Activated gamma-delta T cell treated with anti-CD3 and anti-CD28 coated beads, Interleukin-2, amount 50 U/mL, for 16 hours (primary cell): ENCODE measurements around the gene MUC2.

Experiments used
- DNase-seq: peaks from one replicate; pipeline ENCODE4 v3.0.0-alpha.2; 2020; ENCODE audit warnings: low read depth

The MUC2 gene

DNA sequence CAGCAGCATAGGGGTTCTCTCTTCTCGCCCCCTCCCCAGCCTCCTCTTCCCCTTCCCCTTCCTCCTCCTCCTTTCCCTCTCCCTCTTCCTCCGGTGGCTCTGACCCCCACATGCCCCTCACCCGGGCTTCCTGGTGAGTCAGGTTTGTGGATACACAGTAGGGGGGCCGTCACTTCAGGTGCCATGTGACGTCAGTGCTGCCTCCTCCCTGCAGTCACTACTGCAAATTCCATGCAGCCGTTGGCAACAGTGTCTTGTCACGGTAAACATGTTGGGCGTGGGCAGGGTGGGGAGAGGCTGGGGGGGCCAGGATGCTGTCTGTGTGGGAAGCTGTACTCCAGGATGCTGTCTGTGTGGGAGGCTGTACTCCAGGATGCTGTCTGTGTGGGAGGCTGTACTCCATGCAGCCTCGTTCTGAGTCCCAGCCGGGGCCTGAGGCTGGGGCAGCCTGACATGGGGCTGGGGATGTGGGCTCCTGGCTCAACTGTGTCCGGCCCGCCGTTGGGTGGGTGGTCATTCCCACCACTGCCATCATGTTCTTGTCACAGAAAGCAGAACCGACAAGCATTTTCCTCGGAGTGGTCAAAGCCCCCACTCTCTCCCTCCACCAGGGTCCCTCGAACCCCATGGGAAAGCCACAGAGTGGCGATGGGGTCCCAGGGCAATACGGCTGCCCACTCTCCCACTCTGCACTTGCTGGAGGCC lies 2.4 kb upstream of the MUC2 start:
- DNase-seq, result no peak

DNA sequence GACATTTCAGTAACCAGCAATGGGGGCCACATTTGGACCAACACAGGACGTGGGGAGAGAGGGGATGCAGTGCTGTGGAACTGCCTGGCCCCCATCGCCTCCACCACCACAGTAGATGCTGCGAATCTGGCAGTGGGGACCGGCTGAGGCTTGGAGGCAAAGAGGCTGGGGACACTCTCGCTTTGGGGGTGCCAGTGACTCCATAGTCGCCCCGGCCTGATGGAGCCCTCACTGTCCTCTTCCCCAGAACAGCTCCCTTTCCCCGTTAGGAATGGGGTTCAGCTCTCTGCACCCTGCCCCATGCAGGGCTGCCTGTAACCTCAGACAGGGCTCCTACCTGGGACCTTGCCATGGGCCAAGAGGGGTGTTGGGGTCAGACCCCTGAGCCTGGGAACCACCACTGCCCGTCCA lies 1.8 kb upstream of the MUC2 start:
- DNase-seq, result no peak

DNA sequence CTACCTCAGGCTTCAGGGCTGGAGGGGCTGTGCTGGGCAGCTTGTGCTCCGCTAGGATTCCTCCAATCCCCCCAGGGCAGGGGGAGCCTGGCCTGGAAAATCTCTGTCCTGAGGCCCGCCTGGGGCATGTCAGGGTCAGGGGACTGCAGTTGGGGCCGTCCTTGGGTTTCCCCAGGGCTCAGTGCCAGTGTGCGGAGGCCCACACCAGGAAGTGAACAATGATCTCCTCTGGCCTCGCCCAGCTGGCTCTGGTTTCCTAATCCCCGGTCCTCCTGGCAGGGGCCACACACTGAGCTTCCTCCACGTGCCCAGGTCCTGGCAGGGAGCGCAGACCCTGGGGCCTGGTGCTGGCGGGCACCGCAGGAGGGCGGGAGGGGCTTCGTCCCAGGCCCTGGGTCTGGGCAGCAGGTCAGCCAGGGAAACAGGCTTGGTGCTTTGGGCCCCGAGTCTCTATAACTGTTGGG lies 1.4 kb upstream of the MUC2 start:
- DNase-seq, result no peak

DNA sequence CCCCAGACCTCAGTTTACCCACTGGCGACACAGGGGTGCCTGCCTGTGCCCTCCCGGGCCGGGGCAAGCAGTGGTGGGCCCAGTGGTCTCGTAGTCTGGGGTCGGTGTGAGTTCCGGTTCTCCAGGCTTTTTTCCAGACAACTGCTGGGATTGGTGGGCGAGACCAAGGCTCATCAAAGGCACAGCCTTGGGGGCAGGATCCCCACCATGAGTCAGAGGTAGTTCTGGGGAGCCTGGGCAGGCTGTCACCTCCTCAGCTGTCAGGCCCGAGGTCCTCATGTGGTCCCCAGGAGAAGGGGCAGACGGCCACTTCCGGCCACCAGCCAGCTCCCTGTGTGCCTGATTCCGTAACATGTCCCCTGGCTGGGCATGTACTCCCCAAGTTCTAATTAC lies 827 bp upstream of the MUC2 start:
- no peak for DNase-seq

DNA sequence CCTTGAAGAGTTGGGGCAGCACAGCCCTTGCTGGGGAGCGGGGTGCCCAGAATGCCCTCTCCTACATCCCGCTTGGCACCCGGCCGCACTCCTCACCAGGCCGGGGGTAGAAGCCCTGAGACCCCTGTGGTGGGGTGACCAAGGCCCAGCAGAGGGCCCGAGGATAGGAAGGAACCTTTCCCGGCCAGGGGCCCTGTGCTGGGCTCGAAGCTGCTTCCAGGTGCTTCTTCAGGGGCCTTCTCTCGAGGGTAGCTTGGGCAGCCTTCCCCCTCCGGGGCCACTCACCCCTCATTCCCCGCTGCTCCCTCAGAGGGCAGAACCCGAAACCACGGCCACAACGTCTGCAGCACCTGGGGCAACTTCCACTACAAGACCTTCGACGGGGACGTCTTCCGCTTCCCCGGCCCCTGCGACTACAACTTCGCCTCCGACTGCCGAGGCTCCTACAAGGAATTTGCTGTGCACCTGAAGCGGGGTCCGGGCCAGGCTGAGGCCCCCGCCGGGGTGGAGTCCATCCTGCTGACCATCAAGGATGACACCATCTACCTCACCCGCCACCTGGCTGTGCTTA lies 752 bp downstream of the MUC2 start:
- no peak for DNase-seq

DNA sequence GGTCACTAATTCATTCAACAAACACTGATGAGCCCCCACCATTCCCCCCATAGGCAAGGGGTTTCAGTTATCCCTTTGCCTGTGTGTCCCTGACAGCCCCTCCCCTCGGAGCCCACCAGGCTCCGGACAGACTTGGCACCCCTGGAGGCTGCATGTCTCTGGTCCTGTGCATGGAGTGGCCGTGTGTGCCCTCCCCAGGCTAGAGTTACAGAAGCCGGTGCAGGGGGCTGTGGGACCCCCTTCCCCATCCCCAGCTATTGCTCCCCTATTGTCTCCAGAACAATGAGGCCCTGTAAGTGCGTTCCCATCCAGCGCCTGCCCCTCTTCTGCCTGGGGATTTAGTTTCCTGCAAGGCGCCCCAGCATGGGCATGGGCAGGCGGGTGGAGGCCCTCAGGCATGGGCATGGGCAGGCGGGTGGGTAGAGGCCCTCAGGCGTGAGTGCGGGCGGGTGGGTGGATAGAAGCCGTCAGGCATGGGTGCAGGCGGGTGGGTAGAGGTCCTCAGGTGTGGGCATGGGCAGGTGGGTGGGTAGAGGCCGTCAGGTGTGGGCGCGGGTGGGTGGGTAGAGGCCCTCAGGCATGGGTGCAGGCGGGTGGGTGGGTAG lies 1.5 kb downstream of the MUC2 start:
- no peak for DNase-seq

DNA sequence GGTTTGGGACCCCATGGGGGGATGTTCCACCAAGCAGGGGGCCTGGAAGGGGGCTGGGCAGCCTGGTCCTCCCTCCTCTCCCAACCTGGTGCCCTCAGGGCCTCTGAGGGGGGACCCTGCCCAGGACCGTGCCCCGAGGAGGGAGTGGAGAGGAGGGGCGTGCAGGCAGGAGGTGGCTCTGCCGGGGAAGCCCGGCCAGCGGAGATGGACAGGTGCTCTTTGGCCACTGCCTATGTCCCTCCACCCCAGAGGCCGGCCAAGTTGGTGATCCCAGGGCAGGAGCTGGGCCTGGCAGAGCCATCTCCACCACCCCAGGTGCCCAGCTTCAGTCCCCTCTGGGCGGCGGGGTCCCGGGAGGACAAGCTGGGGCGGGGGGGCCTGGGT lies 2.4 kb downstream of the MUC2 start:
- DNase-seq, result no peak

DNA sequence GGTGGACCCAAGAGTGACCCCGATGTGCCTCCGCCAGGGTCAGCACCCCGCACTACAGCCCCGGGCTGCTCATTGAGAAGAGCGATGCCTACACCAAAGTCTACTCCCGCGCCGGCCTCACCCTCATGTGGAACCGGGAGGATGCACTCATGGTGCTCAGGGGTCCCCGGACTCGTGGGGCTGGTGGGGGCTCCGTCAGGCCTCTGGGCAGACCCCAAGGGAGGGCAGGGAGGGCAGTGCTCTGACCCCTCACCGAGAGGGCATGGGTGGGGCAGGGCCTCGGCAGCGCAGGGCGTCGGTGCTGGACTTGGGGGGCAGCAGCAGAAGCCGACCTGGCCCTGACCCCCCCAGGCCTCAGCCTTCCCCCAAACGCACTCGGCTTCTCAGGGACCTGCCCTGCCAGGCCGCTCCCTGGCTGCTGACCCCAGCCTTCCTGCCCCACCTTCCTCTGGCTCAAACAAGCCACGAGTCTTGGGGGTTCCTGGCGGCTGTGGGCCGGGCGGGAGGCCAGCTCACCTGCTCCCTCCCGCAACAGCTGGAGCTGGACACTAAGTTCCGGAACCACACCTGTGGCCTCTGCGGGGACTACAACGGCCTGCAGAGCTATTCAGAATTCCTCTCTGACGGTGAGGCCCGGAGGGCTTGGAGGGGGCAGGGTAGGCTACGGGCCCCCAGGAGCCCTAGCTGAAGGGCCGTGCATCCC lies 2.9 kb downstream of the MUC2 start:
- DNase-seq, result no peak

DNA sequence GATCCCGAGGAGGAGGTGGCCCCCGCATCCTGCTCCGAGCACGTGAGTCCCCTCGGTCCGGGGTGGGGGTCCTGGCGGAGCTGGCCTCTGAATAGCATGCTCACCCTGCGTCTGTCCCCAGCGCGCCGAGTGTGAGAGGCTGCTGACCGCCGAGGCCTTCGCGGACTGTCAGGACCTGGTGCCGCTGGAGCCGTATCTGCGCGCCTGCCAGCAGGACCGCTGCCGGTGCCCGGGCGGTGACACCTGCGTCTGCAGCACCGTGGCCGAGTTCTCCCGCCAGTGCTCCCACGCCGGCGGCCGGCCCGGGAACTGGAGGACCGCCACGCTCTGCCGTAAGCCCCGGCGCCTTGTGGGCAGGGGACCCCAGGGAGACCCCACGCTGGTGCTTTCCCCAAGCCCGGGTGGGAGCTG lies 3.5 kb downstream of the MUC2 start:
- no peak for DNase-seq

DNA sequence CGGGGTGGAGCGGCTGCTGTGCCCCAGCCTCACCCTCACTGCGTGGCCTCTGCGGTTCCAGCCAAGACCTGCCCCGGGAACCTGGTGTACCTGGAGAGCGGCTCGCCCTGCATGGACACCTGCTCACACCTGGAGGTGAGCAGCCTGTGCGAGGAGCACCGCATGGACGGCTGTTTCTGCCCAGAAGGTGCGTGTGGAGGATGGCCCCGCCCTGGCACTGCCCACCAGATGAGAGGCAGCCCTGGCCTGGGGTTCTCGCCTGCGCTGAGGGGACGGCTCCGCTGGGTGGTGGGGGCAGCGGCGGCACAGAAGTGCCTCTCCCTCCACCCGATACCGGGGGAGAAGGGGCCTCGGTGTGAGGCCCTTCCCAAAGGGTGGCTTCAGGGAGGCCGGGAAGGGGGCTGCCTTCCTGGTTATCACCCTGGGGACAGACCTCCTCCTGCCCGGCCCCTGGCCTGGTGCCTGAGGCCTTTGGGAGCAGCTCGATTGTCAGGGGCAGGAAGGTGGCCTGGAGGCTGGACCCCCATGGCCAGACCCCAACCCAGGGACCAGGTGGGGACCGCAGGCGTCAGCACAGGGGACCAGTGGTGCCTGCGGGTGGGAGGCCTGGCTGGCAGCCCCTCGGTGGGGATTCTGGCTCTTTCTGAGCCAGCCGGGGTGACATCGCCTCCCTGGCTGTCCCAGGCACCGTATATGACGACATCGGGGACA lies 7.1 kb downstream of the MUC2 start:
- no peak for DNase-seq

DNA sequence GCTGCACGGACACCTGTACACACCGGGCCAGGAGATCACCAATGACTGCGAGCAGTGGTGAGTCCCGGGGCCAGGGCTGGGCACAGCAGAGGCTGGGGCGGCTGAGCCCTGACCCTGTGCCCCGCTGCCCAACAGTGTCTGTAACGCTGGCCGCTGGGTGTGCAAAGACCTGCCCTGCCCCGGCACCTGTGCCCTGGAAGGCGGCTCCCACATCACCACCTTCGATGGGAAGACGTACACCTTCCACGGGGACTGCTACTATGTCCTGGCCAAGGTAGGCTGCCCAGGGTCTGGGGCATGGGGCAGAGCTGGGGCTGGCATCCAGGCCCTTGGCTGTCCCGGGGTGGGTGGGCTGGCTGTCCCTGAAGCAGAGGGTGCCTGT lies 7.7 kb downstream of the MUC2 start:
- DNase-seq, result no peak

DNA sequence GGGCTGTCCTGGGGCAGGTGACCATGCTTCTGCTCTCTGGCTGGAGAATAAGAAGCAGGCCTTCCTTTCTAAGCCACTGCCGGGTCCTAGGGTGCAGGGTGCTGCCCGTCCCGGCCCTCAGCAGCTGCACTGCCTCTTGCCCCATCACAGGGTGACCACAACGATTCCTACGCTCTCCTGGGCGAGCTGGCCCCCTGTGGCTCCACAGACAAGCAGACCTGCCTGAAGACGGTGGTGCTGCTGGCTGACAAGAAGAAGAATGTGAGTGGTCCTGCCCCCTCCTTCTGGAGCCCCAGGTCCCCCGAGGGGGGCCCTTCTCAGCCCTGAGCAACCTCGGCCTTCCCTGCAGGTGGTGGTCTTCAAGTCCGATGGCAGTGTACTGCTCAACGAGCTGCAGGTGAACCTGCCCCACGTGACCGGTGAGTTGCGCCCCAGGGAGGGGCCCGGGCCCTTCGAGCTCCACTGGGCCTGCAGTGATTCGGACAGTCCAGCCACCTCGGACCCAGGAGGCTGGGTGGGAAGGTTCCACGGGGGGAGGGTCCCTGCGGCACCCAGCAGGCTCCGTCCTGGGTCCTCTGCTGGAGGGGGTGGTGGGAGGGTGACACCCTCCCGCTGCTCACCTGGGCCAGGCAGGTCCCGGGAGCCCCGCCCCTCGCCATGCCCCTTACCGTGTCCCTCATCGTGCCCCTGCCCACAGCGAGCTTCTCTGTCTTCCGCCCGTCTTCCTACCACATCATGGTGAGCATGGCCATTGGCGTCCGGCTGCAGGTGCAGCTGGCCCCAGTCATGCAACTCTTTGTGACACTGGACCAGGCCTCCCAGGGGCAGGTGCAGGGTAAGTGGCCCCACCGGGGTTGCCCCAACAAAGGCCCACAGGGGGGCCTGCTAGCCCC lies 8.3 kb downstream of the MUC2 start:
- no peak for DNase-seq

DNA sequence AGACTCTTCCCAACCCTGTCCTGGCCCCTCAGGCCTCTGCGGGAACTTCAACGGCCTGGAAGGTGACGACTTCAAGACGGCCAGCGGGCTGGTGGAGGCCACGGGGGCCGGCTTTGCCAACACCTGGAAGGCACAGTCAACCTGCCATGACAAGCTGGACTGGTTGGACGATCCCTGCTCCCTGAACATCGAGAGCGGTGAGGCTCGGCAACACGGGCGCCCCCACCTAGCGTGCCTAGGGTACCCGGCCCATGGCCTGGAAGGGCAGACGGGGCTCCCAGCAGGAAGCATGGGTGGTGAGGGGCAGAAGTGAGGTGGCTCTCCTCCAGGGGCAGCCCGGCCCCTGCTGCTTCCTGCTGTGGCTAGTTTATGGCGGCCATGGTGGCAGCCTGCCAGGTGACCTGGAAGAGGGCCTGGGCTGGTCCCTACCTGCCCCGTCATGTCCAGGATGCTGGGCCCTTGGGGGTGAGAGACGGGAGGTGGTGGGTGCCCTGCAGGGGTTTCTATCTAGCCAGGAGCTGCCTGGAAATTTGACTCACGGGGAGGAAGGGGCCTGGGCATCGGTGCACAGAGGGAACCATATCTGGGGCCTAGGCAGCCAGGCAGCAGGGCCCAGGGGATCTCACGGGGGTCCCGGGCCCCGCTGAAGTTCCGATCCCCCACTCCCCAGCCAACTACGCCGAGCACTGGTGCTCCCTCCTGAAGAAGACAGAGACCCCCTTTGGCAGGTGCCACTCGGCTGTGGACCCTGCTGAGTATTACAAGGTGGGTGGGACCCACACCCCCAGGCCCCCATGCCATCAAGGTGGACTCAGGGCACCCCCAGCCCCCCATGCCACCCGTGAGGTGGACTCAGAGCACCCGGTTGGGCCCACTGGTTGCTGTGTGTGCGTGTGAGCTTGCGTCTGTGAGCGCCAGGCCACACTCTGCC lies 9.2 kb downstream of the MUC2 start:
- DNase-seq, result no peak

DNA sequence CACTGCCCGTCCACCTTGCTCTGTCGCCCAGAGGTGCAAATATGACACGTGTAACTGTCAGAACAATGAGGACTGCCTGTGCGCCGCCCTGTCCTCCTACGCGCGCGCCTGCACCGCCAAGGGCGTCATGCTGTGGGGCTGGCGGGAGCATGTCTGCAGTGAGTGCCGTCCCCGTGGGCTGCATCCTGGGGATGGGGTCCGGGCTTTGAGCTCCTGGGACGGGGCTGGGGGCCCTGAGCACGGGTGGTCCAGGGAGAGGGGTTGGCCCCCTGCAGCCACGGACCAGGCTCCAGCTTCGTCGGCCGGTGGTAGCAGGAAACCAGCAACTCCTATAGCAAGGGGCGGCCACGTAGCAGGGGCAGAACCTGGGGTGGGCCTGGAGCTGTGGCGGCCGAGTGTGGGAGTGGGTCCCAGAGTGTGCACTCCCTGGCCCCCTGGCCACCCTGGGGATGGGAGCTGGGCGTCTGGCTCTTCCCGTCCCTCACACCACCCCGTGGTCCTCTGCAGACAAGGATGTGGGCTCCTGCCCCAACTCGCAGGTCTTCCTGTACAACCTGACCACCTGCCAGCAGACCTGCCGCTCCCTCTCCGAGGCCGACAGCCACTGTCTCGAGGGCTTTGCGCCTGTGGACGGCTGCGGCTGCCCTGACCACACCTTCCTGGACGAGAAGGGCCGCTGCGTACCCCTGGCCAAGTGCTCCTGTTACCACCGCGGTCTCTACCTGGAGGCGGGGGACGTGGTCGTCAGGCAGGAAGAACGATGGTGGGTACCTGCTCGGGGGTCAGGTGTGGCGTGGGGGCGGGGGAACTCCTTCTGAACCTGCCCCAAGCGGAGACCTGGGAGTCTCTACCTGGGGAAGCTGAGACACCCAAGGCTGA lies 10.1 kb downstream of the MUC2 start:
- DNase-seq, result no peak

DNA sequence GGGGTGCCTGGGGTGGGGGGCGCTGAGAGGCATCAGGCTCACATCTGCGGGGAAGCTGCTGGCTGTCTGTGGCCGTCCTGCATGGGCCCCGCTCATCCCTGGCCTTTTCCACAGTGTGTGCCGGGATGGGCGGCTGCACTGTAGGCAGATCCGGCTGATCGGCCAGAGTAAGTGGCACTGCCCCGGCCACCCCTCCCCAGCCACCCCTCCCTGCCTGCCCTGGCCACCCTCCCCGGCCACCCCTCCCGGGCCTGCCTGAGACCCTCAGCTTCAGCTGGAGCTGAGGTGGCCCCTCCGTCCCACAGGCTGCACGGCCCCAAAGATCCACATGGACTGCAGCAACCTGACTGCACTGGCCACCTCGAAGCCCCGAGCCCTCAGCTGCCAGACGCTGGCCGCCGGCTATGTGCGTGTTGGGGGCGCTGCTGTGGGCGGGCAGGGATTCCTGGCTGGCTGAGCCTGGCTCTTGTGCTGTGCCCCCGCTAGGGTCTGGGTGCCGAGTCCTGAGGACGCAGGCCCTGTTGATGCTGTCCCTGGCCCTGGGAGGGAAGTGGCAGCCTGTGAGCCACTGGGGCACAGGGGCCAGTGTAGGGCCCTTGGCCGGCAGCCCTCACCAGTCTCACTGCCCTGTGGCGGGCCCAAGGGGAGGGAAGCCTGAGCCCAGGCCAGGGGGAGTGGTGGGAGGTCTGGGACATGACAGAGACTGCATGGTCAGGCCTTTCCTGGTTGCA lies 10.9 kb downstream of the MUC2 start:
- no peak for DNase-seq

DNA sequence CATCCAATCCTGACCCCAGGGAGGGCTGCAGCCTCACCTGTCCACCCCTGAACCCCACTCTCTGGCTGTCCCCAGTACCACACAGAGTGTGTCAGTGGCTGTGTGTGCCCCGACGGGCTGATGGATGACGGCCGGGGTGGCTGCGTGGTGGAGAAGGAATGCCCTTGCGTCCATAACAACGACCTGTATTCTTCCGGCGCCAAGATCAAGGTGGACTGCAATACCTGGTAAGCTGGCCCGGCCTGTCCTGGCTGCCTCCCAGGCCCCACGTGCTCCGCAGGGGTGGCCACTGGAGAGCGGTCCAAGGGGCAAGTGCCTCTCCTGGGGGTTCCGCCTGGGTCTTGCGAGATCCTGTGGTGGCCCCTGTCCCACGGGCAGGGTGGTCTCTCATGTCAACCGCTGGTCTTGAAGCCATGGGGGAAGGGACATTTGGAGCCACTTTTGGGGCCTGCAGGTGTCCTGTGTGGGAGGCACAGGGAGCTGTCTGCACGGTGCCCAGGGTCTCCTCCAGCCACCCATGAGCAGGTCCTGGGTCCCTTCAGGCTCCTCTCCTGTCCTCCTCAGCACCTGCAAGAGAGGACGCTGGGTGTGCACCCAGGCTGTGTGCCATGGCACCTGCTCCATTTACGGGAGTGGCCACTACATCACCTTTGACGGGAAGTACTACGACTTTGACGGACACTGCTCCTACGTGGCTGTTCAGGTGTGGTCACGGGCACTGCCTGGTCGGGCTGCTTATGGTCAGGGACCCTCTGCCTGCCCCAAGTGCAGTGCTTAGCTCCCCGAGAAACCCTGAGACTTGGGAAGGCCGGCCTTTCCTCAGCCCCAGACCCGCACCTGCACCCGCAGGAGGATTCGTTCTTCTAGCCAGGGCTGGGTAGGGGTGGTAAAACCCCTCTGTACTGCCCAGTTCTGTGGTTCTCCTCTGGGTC lies 11.8 kb downstream of the MUC2 start:
- no peak for DNase-seq

DNA sequence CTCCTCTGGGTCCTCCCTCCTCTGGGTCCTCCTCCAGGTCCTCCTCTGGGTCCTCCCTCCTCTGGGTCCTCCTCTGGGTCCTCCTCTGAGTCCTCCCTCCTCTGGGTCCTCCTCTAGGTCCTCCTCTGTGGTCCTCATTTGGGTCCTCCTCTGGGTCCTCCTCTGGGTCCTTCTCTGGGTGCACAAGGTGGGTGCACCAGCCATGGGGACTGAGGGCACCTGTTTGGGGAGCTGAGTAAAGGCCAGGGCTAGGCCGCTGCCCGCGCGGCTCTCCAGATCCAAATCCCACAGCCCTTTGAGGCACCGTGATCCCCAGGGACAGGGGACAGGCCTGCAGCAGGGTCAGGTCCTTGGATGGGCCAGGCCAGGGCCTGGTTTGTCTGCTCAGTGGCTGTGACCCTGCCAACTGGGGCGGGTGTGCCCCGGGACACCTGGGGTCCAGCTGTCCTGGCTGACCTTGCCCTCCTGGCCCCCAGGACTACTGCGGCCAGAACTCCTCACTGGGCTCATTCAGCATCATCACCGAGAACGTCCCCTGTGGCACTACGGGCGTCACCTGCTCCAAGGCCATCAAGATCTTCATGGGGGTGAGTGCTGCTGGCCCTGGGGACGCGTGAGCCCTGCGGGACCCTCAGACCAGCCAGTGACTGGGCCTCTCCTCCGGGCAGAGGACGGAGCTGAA lies 12.7 kb downstream of the MUC2 start:
- DNase-seq, result no peak
